Epithelial cell of proximal tubule (primary cell): ENCODE measurements around the gene MIGA2. TPM values are rescaled to one million over a fixed set of nuclear protein-coding genes. Genes with fewer than 3 reads are reported as not detected.

Experiments
- DNase-seq: peaks from one replicate; pipeline ENCODE4 v3.0.0-alpha.2; 2011; ENCODE audit warnings: low read depth
- H3K4me3 ChIP-seq: 2 replicates; pipeline ENCODE4 v1.5.1; 2011; ENCODE audit warnings: low read depth, mild to moderate bottlenecking, low read length
- total RNA-seq: library from RNA; depleted of rRNA; stranded (reverse); fragments of >200 nt; gene quantifications from 2 replicates; pipeline ENCODE4 v1.2.3, GENCODE V29; 2015
- TF ChIP-seq, protein P1 (sequence below): conservative IDR thresholded peaks from 2 replicates; pipeline ENCODE4 v1.5.1; 2012; ENCODE audit warnings: low read depth, mild to moderate bottlenecking, low read length

The MIGA2 gene
- total RNA-seq, 1 donor from 2014 or later = 18.0 TPM

DNA sequence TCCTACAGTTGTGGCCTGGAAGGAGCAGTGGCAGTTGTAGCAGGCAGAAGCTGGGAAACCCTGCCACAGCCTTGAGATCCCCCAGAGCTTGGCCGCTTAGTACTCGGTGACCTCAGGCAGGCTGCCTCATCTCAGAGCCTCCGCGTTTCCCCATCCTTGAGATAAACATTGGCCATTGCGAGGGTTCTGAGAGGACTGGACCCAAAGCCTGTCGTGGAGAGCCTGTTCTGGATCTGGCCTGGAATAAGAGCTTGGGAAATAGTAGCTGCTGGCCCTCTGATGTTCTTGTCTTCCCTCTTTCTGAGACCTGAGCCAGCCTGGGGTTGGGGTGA lies 1.3 kb downstream of the MIGA2 start:
- no peak for DNase-seq
- peak overlapping the region; percentile 87 for H3K4me3 ChIP-seq
- TF ChIP-seq, protein P1, sequence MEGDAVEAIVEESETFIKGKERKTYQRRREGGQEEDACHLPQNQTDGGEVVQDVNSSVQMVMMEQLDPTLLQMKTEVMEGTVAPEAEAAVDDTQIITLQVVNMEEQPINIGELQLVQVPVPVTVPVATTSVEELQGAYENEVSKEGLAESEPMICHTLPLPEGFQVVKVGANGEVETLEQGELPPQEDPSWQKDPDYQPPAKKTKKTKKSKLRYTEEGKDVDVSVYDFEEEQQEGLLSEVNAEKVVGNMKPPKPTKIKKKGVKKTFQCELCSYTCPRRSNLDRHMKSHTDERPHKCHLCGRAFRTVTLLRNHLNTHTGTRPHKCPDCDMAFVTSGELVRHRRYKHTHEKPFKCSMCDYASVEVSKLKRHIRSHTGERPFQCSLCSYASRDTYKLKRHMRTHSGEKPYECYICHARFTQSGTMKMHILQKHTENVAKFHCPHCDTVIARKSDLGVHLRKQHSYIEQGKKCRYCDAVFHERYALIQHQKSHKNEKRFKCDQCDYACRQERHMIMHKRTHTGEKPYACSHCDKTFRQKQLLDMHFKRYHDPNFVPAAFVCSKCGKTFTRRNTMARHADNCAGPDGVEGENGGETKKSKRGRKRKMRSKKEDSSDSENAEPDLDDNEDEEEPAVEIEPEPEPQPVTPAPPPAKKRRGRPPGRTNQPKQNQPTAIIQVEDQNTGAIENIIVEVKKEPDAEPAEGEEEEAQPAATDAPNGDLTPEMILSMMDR = no peak

DNA sequence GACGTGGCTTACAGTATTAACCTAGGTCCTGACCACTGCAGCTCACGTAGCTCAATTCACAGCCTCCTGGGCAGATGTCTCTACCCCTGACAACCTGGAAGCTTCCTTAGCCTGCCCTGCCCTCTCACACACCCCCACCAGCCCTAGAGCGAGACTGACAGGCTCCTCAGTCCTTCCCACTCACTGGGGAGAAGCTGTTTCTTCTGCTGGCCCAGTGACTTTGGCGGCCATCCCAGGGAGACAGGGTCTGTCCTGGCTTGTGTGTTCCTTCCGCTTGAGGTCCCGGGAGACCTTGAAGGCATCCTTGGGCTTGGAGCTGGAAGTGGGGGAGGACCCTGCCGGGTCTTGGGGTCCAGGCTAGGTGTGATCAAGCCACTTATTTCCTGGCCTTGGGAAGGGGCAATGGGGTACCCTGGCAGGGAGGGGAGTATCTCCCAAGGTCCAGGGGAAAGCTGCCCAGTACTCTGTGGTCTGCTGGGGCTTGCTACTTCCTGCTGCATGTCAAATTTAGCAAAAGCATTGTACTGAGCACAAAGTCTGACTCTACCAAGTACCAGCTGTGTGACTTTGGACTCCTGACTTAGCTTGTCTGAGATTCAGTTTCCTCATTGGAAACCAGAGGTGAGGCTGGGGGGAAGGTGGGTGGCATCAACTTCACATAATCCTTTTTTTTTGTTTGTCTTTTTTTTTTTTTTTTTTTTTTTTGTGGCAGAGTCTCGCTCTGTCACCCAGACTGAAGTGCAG lies 1.9 kb downstream of the MIGA2 start:
- no peak for DNase-seq
- no peak overlapping the region for H3K4me3 ChIP-seq
- TF ChIP-seq, protein P1 = no peak

DNA sequence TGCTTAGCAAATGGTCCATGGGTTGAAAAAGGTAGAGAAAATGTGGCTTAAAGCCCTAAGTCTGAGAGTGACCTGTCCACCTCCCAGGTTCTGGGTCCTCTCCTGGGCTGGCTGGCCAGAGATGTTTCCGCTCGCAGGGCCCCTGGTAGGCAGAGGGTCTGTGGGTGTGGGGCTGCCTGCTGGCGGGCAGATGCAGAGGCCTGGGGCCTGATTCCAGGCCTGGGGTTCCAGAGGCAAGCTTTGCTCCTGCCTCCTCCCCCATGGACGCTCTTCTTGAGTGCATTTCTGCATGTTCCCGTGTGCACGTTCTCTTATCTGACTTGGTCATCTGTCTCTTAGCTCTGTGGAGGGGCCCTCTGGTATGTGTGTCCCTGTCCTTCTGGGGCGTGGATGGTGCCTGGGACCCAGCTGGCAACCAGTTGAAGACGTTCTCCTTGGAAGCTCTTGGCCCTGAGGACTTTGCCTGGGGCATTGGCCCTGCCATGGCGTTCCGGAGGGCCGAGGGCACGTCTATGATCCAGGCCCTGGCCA lies 3.8 kb downstream of the MIGA2 start:
- no peak overlapping the region for H3K4me3 ChIP-seq
- no peak for DNase-seq
- TF ChIP-seq, protein P1 = no peak

DNA sequence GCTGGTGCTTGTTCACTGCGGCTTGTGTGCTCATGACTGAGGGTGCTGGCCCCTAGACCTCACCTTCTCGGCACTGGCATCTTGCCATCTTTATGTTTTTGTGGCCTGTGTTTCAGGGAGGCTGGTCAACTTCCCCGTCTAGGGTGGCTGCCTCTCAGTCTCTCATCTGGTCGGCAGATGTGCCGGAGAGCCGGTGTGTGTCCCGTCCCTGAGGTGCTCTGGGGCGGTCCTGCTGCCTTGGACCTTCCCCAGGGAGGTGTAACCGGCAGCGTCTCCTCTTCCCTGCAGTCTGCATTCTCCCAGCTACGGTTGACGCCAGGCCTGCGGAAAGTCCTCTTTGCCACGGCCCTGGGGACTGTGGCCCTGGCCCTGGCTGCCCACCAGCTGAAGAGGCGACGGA lies 5.6 kb downstream of the MIGA2 start:
- H3K4me3 ChIP-seq = no peak overlapping the region
- TF ChIP-seq, protein P1 = no peak
- DNase-seq = no peak

DNA sequence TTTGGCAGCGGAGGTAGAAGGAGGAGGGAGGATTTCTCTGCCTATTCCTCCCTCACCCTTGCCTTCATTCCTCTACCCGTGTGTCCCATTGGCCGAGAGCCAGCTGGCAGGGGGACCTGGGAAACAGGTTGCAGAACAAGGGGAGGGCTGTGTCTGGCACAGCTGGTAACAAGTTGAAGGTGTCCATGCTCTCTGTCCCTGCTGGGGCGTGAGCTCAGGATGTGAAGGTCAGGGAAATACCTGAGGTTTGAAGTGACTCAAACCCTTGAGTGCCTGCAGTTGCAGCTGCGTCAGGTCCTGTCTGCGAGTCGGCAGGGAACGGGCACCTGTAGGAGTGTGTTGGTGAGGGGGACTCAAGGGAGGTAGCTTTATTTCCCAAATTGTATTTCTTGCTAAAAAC lies 16.2 kb downstream of the MIGA2 start:
- TF ChIP-seq, protein P1 = no peak
- DNase-seq = no peak
- no peak overlapping the region for H3K4me3 ChIP-seq

DNA sequence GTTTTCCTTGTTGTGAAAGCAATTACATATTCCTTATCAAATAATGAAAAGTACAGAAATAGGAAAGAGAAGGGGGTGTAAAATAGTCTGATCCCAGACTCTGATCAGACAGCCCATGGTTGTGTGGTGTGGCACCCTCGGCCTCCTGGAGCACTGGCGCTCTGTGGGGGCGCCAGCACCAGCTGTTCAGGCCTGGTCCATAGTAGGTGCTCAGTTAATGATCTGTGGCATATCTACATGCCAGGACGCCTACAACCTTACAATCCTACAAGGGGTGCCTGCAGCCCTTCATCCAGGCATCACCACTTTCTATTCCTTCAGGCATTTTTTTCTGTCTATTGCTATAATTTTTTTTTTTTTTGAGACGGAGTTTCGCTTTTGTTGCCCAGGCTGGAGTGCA lies 16.6 kb downstream of the MIGA2 start:
- TF ChIP-seq, protein P1 = no peak
- DNase-seq = no peak
- H3K4me3 ChIP-seq = no peak overlapping the region
